ENCODE measurements around the gene EPHA7. TPM values are rescaled to one million over a fixed set of nuclear protein-coding genes. Genes with fewer than 3 reads are reported as not detected.

Gene EPHA7
- total RNA-seq, 4 donors from 2014 or later = 3.6 to 31.0 (median 16.9) TPM

- Histone ChIP-seq H3K27ac (no peak overlapping the region), H3K4me1 (no peaks in the 10 kb centered on the region), H3K9me3 (no peaks in the 10 kb centered on the region), H3K4me3 (no peak overlapping the region), H3K27me3 (no peaks in the 10 kb centered on the region), H3K36me3 (no peaks in the 10 kb centered on the region)
- no peak for DNase-seq
- 51 to 68% methylated on average over 3 to 4 of the region's 4 CpGs for WGBS, 2 donors (ENCODE audit: low coverage in 1 of 2)
- intact Hi-C loops (cut with DNase I; ENCODE audit: low total_unique reads) = no loop called here
- no peak for TF ChIP-seq POLR2AphosphoS5 (IDR thresholded peaks at IDR 0.05)
- no peak for TF ChIP-seq POLR2A (IDR thresholded peaks at IDR 0.05)
- no peak for TF ChIP-seq CTCF (IDR thresholded peaks at IDR 0.05)
- no peak for TF ChIP-seq EP300 (IDR thresholded peaks at IDR 0.05; ENCODE audit: low read depth)
- in situ Hi-C loops (cut with MboI; ENCODE audit: low pct_ligation_motif_present in 1 of 4, low pct_unique_long_range_greater_than_20kb in 1 of 4, low sequenced_read_pairs in 3 of 4) = no loop called here
Observed at GRCh38 chr6:93222071-93222851, 197.1 kb downstream of the EPHA7 start.

- TF ChIP-seq POLR2AphosphoS5 (IDR thresholded peaks at IDR 0.05) (no peak), POLR2A (IDR thresholded peaks at IDR 0.05) (no peak), EP300 (IDR thresholded peaks at IDR 0.05; ENCODE audit: low read depth) (no peak), CTCF (IDR thresholded peaks at IDR 0.05) (no peak)
- WGBS, 2 donors (ENCODE audit: low coverage in 1 of 2) = 95% methylated on average over 1 of the region's 1 CpG; no CpG with 5 or more reads in 1 of the 2 donors
- no peaks in the 10 kb centered on the region for H3K9me3 ChIP-seq
- H3K36me3 ChIP-seq = no peaks in the 10 kb centered on the region
- H3K4me1 ChIP-seq = no peaks in the 10 kb centered on the region
- no peak overlapping the region for H3K4me3 ChIP-seq
- H3K27ac ChIP-seq = no peak overlapping the region
- H3K27me3 ChIP-seq = no peaks in the 10 kb centered on the region
- intact Hi-C loops (cut with DNase I; ENCODE audit: low total_unique reads) = no loop called here
- no peak for DNase-seq
- in situ Hi-C loops (cut with MboI; ENCODE audit: low pct_ligation_motif_present in 1 of 4, low pct_unique_long_range_greater_than_20kb in 1 of 4, low sequenced_read_pairs in 3 of 4) = no loop called here
Observed at GRCh38 chr6:93219447-93219846, 199.9 kb downstream of the EPHA7 start.

GRCh38 chr6:93218096-93218495, 201.3 kb downstream of the EPHA7 start:
- intact Hi-C loops (cut with DNase I; ENCODE audit: low total_unique reads) (no loop called here), in situ Hi-C loops (cut with MboI; ENCODE audit: low pct_ligation_motif_present in 1 of 4, low pct_unique_long_range_greater_than_20kb in 1 of 4, low sequenced_read_pairs in 3 of 4) (no loop called here)
- Histone ChIP-seq H3K4me3 (no peak overlapping the region), H3K36me3 (no peaks in the 10 kb centered on the region), H3K9me3 (no peaks in the 10 kb centered on the region), H3K4me1 (no peaks in the 10 kb centered on the region), H3K27me3 (no peaks in the 10 kb centered on the region), H3K27ac (no peak overlapping the region)
- TF ChIP-seq EP300 (IDR thresholded peaks at IDR 0.05; ENCODE audit: low read depth) = no peak
- TF ChIP-seq POLR2AphosphoS5 (IDR thresholded peaks at IDR 0.05) = no peak
- no peak for TF ChIP-seq CTCF (IDR thresholded peaks at IDR 0.05)
- TF ChIP-seq POLR2A (IDR thresholded peaks at IDR 0.05) = no peak
- 30 to 42% methylated on average over 2 of the region's 2 CpGs for WGBS, 2 donors (ENCODE audit: low coverage in 1 of 2)
- DNase-seq = no peak

GRCh38 chr6:93213028-93213427, 206.3 kb downstream of the EPHA7 start:
- TF ChIP-seq POLR2A (IDR thresholded peaks at IDR 0.05) (no peak), EP300 (IDR thresholded peaks at IDR 0.05; ENCODE audit: low read depth) (no peak), CTCF (IDR thresholded peaks at IDR 0.05) (no peak), POLR2AphosphoS5 (IDR thresholded peaks at IDR 0.05) (no peak)
- Histone ChIP-seq H3K27me3 (no peaks in the 10 kb centered on the region), H3K4me3 (no peak overlapping the region), H3K4me1 (no peaks in the 10 kb centered on the region), H3K9me3 (no peaks in the 10 kb centered on the region), H3K36me3 (no peaks in the 10 kb centered on the region), H3K27ac (no peak overlapping the region)
- WGBS, 2 donors (ENCODE audit: low coverage in 1 of 2) = 74% methylated on average over 2 of the region's 2 CpGs; no CpG with 5 or more reads in 1 of the 2 donors
- in situ Hi-C loops (cut with MboI; ENCODE audit: low pct_ligation_motif_present in 1 of 4, low pct_unique_long_range_greater_than_20kb in 1 of 4, low sequenced_read_pairs in 3 of 4) = no loop called here
- DNase-seq = no peak
- intact Hi-C loops (cut with DNase I; ENCODE audit: low total_unique reads) = no loop called here
